Ovary (tissue), 9 donors: ENCODE results near the gene ANO8. TPM values are rescaled to one million over a fixed set of nuclear protein-coding genes. Genes with fewer than 3 reads are reported as not detected.

Source experiments
- DNase-seq, 5 donors: peaks; one replicate each; pipeline ENCODE4 v3.0.0-alpha.2; 2019 to 2020
- H3K27ac ChIP-seq, 2 donors: fragments of 200-600 bp; one replicate each; pipeline versions ENCODE4 v1.5.1 to v1.8.0; 2019 to 2022
- H3K27me3 ChIP-seq: fragments of 200-600 bp; one replicate; pipeline ENCODE4 v1.8.0; 2022
- H3K36me3 ChIP-seq: fragments of 200-600 bp; sonication (generic); one replicate; pipeline ENCODE4 v1.5.1; 2019
- H3K4me1 ChIP-seq: one replicate; pipeline ENCODE4 v1.8.1; 2013; ENCODE audit warnings: mild to moderate bottlenecking, moderate library complexity; ENCODE audit not compliant: insufficient read depth
- H3K4me3 ChIP-seq: fragments of 200-600 bp; sonication (generic); one replicate; pipeline ENCODE4 v1.5.1; 2017
- H3K9me3 ChIP-seq, 2 donors: fragments of 200-600 bp in 1 of 2; sonication (generic) in 1 of 2; one replicate each; pipeline versions ENCODE4 v1.5.1 to v1.8.1; 2013 to 2019; ENCODE audit warnings: mild to moderate bottlenecking in 1 of 2, moderate library complexity in 1 of 2
- CTCF ChIP-seq, 3 donors: fragments of 450-650 bp in 2 of 3; fragments of 200-600 bp in 1 of 3; IDR thresholded peaks; one replicate each; pipeline versions ENCODE4 v1.5.1 to v1.8.0; 2016 to 2022; ENCODE audit warnings: antibody characterized with exemption in 3 of 3, mild to moderate bottlenecking in 1 of 3
- EP300 ChIP-seq: sonication (generic); formaldehyde crosslinking; IDR thresholded peaks from one replicate; pipeline ENCODE4 v1.6.1; 2017; ENCODE audit warnings: antibody characterized with exemption
- POLR2A ChIP-seq: fragments of 450-650 bp; IDR thresholded peaks from one replicate; pipeline ENCODE4 v1.6.1; 2017; ENCODE audit warnings: antibody characterized with exemption, mild to moderate bottlenecking, moderate library complexity
- WGBS, 3 donors: extraction: QIAGEN DNeasy Blood & Tissue Kit in 1 of 3; methylation state at CpG; one replicate each; pipeline versions ENCODE4 v1.1.5 to v1.1.7; 2013 to 2017; 5-methylcytosine and 5-hydroxymethylcytosine counted together
- intact Hi-C, 4 donors: fragments of 100-400 bp; cut with DNase I; formaldehyde crosslinking; loops; one replicate each; pipeline versions ENCODE4 v1.11.0 to v1.15.1; 2022 to 2023
- polyA plus RNA-seq, 2 donors: library from polyadenylated mRNA; stranded (reverse); fragments of 200-250 nt in 1 of 2; fragments of 350-450 nt in 1 of 2; fragmentation: Illumina TruSeq in 1 of 2; extraction: RNeasy Lipid Tissue Mini Kit (QIAGEN cat#74804) in 1 of 2; gene quantifications; one replicate each; pipeline ENCODE4 v1.2.3, GENCODE V29; 2013 to 2014
- total RNA-seq, 7 donors: library from RNA; depleted of rRNA in 2 of 7; stranded (reverse); fragments of >200 nt in 2 of 7; fragmentation: NEBNext Ultra II Directional in 3 of 7; extraction: Animal tissue kit (Norgen Biotek cat#: 25700) in 3 of 7; gene quantifications; one replicate each; pipeline versions ENCODE4 v1.1.0 to v1.2.4, GENCODE V29; 2016 to 2023
- donor health status: DM: no; HTN: no; CAD: no; lungs with moderate emphysema.
- donor health status: DM: no; HTN: no; CAD: no.
- donor health status: Bipolar disorder and iron deficiency.
- donor health status: DM: yes; HTN: yes; CAD: no.
- donor health status: DM: no; HTN: no; CAD: no.
- donor health status: DM: yes; HTN: yes; CAD: no.

Gene ANO8
- total and polyA plus RNA-seq, 9 donors = 2.0 to 8.9 (median 3.7) TPM

- TF ChIP-seq EP300 = no peak
- TF ChIP-seq CTCF (IDR thresholded peaks at IDR 0.05) = no peak
- no peak for TF ChIP-seq POLR2A
- intact Hi-C loops = no loop called here
- no peak overlapping the region for H3K27ac ChIP-seq
- no peak for DNase-seq
- H3K36me3 ChIP-seq = no peaks in the 10 kb centered on the region
- no peaks in the 10 kb centered on the region for H3K9me3 ChIP-seq
- H3K27me3 ChIP-seq = no peaks in the 10 kb centered on the region
- no peak overlapping the region for H3K4me3 ChIP-seq
- WGBS, 3 donors = 64 to 80% (median 76%) methylated on average over 9 to 11 of the region's 11 CpGs
- peaks cover 2% of the 10 kb centered on the region for H3K4me1 ChIP-seq
Observed at GRCh38 chr19:17311455-17312188, 23.0 kb downstream of the ANO8 start.

GRCh38 chr19:17309965-17310461 lies 24.6 kb downstream of the ANO8 start:
- Histone ChIP-seq H3K9me3 (no peaks in the 10 kb centered on the region), H3K4me1 (peaks cover 2% of the 10 kb centered on the region), H3K36me3 (no peaks in the 10 kb centered on the region), H3K27me3 (no peaks in the 10 kb centered on the region), H3K4me3 (peak overlapping the region; percentile 86), H3K27ac (no peak overlapping the region)
- intact Hi-C loops = no loop called here
- no peak for DNase-seq
- TF ChIP-seq POLR2A (no peak), CTCF (IDR thresholded peaks at IDR 0.05) (no peak), EP300 (no peak)
- WGBS, 3 donors = 4 to 6% (median 5%) methylated on average over 23 of the region's 23 CpGs

- H3K4me1 ChIP-seq = peaks cover 2% of the 10 kb centered on the region
- no peaks in the 10 kb centered on the region for H3K9me3 ChIP-seq
- H3K4me3 ChIP-seq = peak within 1 kb of the TSS; percentile 86
- H3K36me3 ChIP-seq = no peaks in the 10 kb centered on the region
- TF ChIP-seq POLR2A (peak; percentile 63), CTCF (IDR thresholded peaks at IDR 0.05) (no peak), EP300 (no peak)
- H3K27ac ChIP-seq = no peak within 1 kb of the TSS
- peak; percentile 97 to 100 (median 98) for DNase-seq
- intact Hi-C loops = no loop called here
- WGBS, 3 donors = 0 to 1% (median 0%) methylated on average over 45 to 46 of the region's 46 CpGs
- no peaks in the 10 kb centered on the region for H3K27me3 ChIP-seq
Observed at GRCh38 chr19:17309198-17309964, 25.3 kb downstream of the ANO8 start, which contains the start of gene DDA1. Gene DDA1, plus strand, starts transcription at chr19:17309563. Its CDS starts 92 bp downstream, at chr19:17309655.

GRCh38 chr19:17307876-17308377 lies 26.7 kb downstream of the ANO8 start:
- no peaks in the 10 kb centered on the region for H3K9me3 ChIP-seq
- H3K27me3 ChIP-seq = no peaks in the 10 kb centered on the region
- WGBS, 3 donors = 73 to 75% (median 73%) methylated on average over 8 of the region's 8 CpGs
- TF ChIP-seq POLR2A = no peak
- TF ChIP-seq EP300 = no peak
- TF ChIP-seq CTCF (IDR thresholded peaks at IDR 0.05) = no peak
- intact Hi-C loops = no loop called here
- H3K4me3 ChIP-seq = no peak overlapping the region
- peaks cover 5% of the 10 kb centered on the region for H3K4me1 ChIP-seq
- H3K27ac ChIP-seq = no peak overlapping the region
- DNase-seq = no peak
- no peaks in the 10 kb centered on the region for H3K36me3 ChIP-seq
